ENCODE results near the gene NXF1. TPM values are rescaled to one million over a fixed set of nuclear protein-coding genes. Genes with fewer than 3 reads are reported as not detected.

Gene NXF1
- total and polyA plus RNA-seq, 10 of the 15 experiments (the other 5 are each of a cell fraction or from before 2014, with no cell fraction given): 20.7 to 84.9 (median 40.6) TPM

DNA sequence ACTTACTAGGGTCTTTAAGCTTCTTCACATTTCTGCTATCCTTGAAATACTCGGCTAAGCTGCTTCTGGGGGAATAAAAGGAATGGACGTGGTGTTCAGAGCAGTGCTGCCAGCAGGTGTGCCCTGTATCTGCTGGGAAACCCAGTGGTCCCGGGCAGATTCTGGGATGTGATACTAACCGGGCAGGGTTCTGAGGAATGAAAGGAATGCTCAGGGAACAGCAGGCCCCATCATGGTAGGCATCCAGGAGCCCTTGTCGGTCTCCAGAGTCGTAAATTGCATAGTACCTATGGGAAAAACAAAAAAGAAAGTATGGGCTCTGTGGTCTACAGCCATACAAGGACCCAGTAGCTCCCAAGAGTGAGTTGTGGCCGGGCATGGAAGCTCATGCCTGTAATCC is 9.0 kb downstream of the NXF1 start:
- Histone ChIP-seq H4K20me1 (ENCODE audit: control insufficient read depth, insufficient read depth) (no peaks in the 10 kb centered on the region), H3K27me3 (replicated peaks in 1 of 2; ENCODE audit: control insufficient read depth in 2 of 2, insufficient read depth in 2 of 2, low read length in 1 of 2) (no peaks in the 10 kb centered on the region), H3K79me2 (ENCODE audit: control insufficient read depth, insufficient read depth, low read length) (peaks cover 5% of the 10 kb centered on the region), H3K36me3 (ENCODE audit: control insufficient read depth in 2 of 2, insufficient read depth in 2 of 2, low read length in 1 of 2) (peaks cover 28 to 37% of the 10 kb centered on the region in 2 experiments), H3K9me3 (replicated peaks; ENCODE audit: control insufficient read depth, insufficient read depth, low read length) (no peaks in the 10 kb centered on the region), H3K4me2 (ENCODE audit: control insufficient read depth, insufficient read depth) (no peak overlapping the region), H2AFZ (ENCODE audit: control insufficient read depth, low read depth, low read length) (no peak overlapping the region), H3K4me3 (no peak overlapping the region), H3K4me1 (ENCODE audit: control insufficient read depth, insufficient read depth, low read length) (peaks cover 5% of the 10 kb centered on the region; the same call in 1 of the 2 replicates), H3K27ac (ENCODE audit: control insufficient read depth, insufficient read depth) (no peak overlapping the region), H3K9ac (ENCODE audit: control insufficient read depth, insufficient read depth, low read length) (no peak overlapping the region)
- ChIA-PET RAD21 (ENCODE audit: unreplicated experiment) (no interaction called here), POLR2A (interaction anchor here (0.7 to 2.3 kb wide), 3 partner anchors 10 to 35 kb away, joined by 3 to 9 read pairs (median 4); partner anchors contain the start of genes NXF1 and STX5), SMC1A (ENCODE audit: uncharacterized antibody, unreplicated experiment) (no interaction called here), CTCF (interaction anchor here (1.5 kb wide), 1 partner anchor 10 kb away, joined by 5 read pairs; no protein-coding TSS in a partner anchor)
- TF ChIP-seq ZBTB4 (CRISPR knock-in tag; IDR thresholded peaks at IDR 0.05): no peak
- no peak for TF ChIP-seq PKNOX1 (IDR thresholded peaks at IDR 0.05)
- TF ChIP-seq EZH2 (IDR thresholded peaks at IDR 0.05; ENCODE audit: borderline replicate concordance, control insufficient read depth, low read depth, low read length): no peak
- TF ChIP-seq SMC3 (IDR thresholded peaks at IDR 0.05; ENCODE audit: borderline replicate concordance, low read length): no peak
- TF ChIP-seq USF1 (IDR thresholded peaks at IDR 0.05; ENCODE audit: borderline replicate concordance, extremely low read length, insufficient read depth, low read depth, low read length): no peak
- TF ChIP-seq SMARCA5 (IDR thresholded peaks at IDR 0.05): no peak
- TF ChIP-seq NR2C2 (IDR thresholded peaks at IDR 0.05; ENCODE audit: borderline replicate concordance, control insufficient read depth, insufficient read length, low read depth): no peak
- no peak for TF ChIP-seq WRNIP1 (IDR thresholded peaks at IDR 0.05; ENCODE audit: borderline replicate concordance, low read depth, low read length)
- no peak for TF ChIP-seq EED (IDR thresholded peaks at IDR 0.05; ENCODE audit: low read depth)
- TF ChIP-seq MEF2B (IDR thresholded peaks at IDR 0.05; ENCODE audit: partially characterized antibody, poor library complexity, severe bottlenecking): no peak
- TF ChIP-seq RCOR1 (conservative IDR thresholded peaks at IDR 0.05; ENCODE audit: low read depth, low read length): no peak
- TF ChIP-seq KAT2A (conservative IDR thresholded peaks at IDR 0.05; ENCODE audit: control insufficient read depth, low read depth, low read length): no peak
- TF ChIP-seq GATAD2B (conservative IDR thresholded peaks at IDR 0.05; ENCODE audit: low read depth): no peak
- in situ Hi-C loops (cut with MboI) (no loop called here), intact Hi-C loops (cut with micrococcal nuclease; ENCODE audit: unreplicated experiment) (no loop called here)
- 97% methylated on average over 7 of the region's 7 CpGs for WGBS (ENCODE audit: insufficient coverage, insufficient replicate concordance, low lambda C conversion rate, missing lambda C conversion rate)
- no peak for DNase-seq (ENCODE audit: low read depth, low spot score)
- no peak for ATAC-seq
- BruUV-seq (replicated peaks): no TSS peak
- FAIRE-seq: no peak
